Right lung (tissue), 5 donors: ENCODE measurements around the gene SFT2D2. TPM values are rescaled to one million over a fixed set of nuclear protein-coding genes. Genes with fewer than 3 reads are reported as not detected.

Source experiments
- DNase-seq, 2 donors: peaks; one replicate each; pipeline ENCODE4 v3.0.0-alpha.2; 2013
- polyA plus RNA-seq, 5 donors: library from polyadenylated mRNA; unstranded; fragments of 120-200 nt; gene quantifications; one replicate each; pipeline versions ENCODE4 v1.2.1 to v1.2.3, GENCODE V29; 2013; ENCODE audit warnings: inconsistent platforms in 1 of 5, low replicate concordance in 1 of 5; ENCODE audit not compliant: insufficient read length in 5 of 5, insufficient read depth in 1 of 5

SFT2D2 gene
- polyA plus RNA-seq, 5 donors: 15.6 to 24.5 (median 22.4) TPM

- no peak for DNase-seq
Measured at GRCh38 chr1:168263130-168263529, 37.3 kb downstream of the SFT2D2 start.

- DNase-seq: no peak
Measured at GRCh38 chr1:168264296-168264695, 38.5 kb downstream of the SFT2D2 start.

GRCh38 chr1:168265596-168265995 is 39.8 kb downstream of the SFT2D2 start:
- no peak for DNase-seq

GRCh38 chr1:168266644-168267186 is 40.9 kb downstream of the SFT2D2 start:
- no peak for DNase-seq

- no peak for DNase-seq
Measured at GRCh38 chr1:168271636-168272035, 45.8 kb downstream of the SFT2D2 start.

GRCh38 chr1:168273575-168273974 is 47.8 kb downstream of the SFT2D2 start:
- no peak for DNase-seq

- DNase-seq: no peak
Measured at GRCh38 chr1:168279253-168279652, 53.4 kb downstream of the SFT2D2 start.

DNA sequence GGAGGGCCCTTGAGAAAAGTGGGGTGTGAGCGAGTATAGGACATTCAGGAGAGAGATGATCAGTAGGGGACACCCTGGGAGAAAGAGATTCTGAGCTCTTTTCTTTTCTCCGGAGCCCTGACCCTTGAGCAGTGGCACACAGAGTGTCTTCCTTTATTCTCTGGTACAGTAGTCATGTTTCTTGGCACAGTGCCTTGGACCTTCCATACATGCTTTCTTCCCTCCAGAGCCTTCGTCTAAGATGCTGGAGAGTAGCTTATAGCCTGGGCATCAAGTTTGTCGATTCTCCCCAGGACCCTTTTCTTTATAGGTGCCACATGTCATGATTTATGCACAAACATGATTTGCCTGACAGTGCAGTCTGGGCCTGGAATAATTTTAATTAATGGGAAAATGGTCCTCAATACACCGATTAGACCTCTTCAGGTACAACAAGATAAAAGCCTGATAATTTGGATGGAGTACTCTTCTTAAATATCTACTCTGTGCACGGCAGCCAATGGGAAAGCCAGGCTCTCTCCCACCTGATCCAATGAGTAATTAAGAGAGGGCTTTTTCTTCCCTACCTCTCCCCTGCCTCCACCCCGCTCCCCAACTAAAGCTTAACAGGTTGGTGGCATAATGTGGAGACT is 54.6 kb downstream of the SFT2D2 start, which contains the start of gene TBX19:
Gene TBX19 (plus strand): TSS at position 582 of the 632 bp plus-strand sequence. CDS start 214 bp downstream, outside the sequence.
- DNase-seq: no peak

DNA sequence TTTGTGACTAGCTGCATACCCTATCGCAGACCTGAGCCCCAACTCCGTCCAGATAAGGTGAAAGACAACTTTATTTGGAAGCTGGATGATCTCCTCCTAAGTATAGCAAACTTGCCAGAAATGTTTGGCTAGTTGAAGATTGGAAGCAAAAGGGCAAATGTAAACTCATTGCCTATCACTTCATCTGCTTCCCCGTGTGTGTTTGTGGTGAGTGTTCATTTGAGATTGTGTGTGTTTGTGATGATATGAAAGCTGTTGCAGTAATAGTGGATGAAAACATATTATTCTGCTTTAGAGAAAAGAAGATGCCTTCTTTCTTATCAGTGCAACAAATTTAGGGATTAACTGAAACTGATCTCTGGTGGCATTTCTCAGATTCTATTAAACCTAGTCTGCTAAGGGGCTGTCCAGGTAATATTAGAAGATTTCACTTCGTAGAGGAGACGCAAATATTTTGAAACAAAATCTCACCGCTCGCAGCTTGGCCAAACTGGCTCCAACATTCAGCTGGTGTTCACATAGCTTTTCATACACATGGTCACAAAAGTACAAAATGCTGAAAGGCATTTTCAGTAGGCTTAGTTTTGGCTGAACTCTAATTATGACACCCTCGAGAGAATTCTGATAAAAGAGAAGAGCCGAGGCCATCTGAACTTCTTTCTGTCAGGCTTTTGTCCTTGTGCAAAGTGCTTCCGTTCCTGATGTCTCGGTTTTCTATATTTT is 56.0 kb downstream of the SFT2D2 start:
- DNase-seq: peak; percentile 32 to 35

GRCh38 chr1:168285521-168285790 is 59.7 kb downstream of the SFT2D2 start:
- DNase-seq: no peak

GRCh38 chr1:168285971-168286927 is 60.4 kb downstream of the SFT2D2 start:
- DNase-seq: no peak

GRCh38 chr1:168287237-168287664 is 61.4 kb downstream of the SFT2D2 start:
- no peak for DNase-seq

- DNase-seq: no peak
Measured at GRCh38 chr1:168288311-168289052, 62.7 kb downstream of the SFT2D2 start.

GRCh38 chr1:168291222-168291837 is 65.5 kb downstream of the SFT2D2 start:
- DNase-seq: no peak

DNA sequence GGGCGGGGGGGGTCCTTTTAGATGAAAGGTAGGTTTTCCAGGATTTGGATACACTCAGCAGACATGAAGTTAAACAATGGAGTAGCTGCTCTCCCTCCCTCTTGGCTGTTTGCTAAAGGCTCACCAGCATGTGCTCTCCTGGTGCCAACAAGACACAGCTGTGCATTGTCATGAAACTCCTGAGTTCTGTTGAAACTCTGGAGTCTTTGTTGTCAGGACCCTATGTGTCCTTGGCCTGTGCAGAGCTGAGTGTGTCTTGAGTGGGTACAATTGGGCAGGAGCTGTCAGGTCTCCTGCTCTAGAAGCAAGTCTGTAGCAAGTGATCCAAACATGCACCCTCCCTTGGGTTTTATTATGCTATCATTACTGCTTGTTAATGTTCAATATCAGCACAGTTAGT is 67.6 kb downstream of the SFT2D2 start:
- peak; percentile 78 to 79 for DNase-seq

DNA sequence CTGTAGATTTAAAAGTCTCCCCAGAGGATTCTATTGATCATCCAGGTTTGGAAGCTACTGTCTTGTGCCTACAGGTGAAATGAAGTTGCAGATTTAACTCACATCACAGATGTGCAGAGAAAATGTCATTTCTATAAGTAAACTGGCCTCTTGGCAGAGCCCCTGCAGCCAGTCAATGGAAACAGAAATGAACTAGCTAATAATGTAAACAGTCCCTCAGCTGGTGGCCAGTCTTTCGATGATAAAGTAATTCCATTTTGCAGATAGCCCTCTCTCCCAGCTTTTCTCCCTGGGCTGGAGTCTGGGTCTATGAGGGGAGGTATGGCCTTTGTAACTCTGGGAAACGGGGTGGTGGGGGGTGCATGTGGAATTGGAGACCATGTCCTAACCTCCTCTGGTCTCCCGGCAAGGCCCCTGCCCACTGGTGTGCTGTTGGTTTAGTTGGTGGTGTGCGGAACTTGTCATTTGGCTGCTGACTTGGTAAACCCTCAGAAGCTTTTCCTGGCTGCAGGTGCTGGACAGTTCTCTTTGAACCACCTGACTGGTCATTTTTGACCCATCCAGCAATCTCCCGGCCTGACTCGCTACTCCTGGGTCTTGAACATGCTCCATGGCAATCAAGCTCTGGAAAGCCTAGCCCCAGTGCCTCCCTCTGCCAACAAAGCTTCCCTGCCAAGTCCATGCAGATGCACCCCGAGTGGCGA is 69.8 kb downstream of the SFT2D2 start:
- DNase-seq: no peak

DNA sequence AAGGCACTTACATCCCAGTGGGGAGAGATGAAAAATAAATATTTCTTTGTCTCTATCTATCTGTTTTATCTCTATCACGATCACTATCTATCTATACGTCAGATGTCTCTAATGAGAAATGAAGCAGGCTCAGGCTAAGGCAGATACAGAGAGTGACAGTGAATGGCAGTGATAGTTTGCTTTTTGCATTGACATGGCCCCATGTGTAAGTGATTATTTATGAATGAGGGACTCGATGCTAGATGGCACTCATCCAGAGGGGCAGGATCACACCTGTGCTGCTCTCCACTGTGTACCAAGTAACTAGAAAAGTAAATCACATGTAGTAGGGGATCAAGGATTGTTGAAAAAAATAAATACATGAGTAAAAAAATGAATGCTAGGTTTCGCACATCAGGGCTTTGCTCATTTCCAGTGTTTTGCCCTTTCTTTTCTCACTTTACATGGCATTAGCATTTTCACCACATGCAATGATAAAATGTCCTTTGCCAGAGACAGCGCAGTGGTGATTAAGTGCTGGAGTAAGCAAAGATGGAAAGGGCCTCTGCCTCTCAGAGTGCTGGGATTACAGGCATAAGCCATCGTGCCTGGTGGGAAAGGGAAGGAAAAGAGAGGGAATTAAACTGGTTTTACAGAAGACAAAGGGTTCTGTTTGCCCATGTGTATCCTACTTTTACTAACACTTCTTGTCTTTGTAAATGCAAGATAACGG is 71.4 kb downstream of the SFT2D2 start:
- no peak for DNase-seq

DNA sequence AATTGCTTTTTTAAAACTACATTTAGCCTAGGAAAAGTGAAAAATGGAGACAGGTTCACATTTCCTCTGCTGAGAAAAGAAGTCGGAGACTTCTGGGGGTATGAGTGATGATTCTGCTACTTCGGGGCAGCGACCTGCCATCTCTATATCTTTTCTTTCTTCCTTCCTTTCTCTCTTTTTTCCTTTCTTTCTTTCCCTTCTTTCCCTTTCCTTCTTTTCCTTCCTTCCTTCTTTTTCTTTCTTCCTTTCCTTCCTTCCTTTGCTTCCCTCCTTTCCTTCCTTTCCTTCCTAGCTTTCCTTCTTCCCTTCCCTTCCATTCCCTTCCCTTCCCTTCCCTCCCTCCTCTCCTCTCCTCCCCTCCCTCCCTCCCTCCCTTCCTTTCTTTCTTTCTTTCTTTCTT is 72.6 kb downstream of the SFT2D2 start:
- no peak for DNase-seq

GRCh38 chr1:168300626-168301025 is 74.8 kb downstream of the SFT2D2 start:
- DNase-seq: no peak
